GM06990 (cell line): ENCODE results near the gene GALNT14.

Experiments
- DNase-seq: peaks from one replicate; pipeline ENCODE4 v3.0.0-alpha.2; 2011; ENCODE audit not compliant: insufficient read length; ENCODE audit errors: extremely low read depth
- H3K27me3 ChIP-seq: replicated peaks from 2 replicates; pipeline ENCODE4 v1.6.0; 2011; ENCODE audit warnings: low read length; ENCODE audit not compliant: control insufficient read depth, insufficient read depth
- H3K36me3 ChIP-seq: 2 replicates; pipeline ENCODE4 v1.5.1; 2011; ENCODE audit warnings: low read length; ENCODE audit not compliant: control insufficient read depth, insufficient read depth
- H3K4me3 ChIP-seq: replicated peaks from 2 replicates; pipeline ENCODE4 v1.5.1; 2011; ENCODE audit warnings: low read depth, mild to moderate bottlenecking, control low read depth, low read length
- TF ChIP-seq, protein P1 (sequence below): IDR thresholded peaks from 2 replicates; pipeline ENCODE4 v1.5.1; 2011; ENCODE audit warnings: low read length, control low read depth, mild to moderate bottlenecking, inconsistent platforms; ENCODE audit not compliant: insufficient read depth, poor library complexity, severe bottlenecking

GALNT14 gene

DNA sequence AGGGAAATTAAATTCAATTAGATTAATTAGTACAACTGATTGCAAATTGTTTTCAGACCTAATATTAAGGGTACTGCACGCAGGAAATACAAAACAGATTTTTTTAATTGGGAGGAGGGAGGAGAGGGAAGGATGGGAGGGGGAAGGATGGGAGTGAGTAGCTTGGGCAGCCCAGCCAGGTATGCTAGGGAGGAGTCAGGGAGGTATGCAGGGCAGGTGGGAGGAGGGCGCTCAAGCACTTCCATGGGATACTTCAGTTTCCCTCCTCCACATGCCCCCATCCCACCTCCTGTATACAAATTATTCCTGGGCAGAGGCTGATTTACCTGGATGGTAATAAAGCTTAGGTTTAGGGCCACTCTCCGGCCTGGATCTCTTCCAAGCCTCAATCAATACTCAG lies 254.4 kb downstream of the GALNT14 start:
- TF ChIP-seq, protein P1, sequence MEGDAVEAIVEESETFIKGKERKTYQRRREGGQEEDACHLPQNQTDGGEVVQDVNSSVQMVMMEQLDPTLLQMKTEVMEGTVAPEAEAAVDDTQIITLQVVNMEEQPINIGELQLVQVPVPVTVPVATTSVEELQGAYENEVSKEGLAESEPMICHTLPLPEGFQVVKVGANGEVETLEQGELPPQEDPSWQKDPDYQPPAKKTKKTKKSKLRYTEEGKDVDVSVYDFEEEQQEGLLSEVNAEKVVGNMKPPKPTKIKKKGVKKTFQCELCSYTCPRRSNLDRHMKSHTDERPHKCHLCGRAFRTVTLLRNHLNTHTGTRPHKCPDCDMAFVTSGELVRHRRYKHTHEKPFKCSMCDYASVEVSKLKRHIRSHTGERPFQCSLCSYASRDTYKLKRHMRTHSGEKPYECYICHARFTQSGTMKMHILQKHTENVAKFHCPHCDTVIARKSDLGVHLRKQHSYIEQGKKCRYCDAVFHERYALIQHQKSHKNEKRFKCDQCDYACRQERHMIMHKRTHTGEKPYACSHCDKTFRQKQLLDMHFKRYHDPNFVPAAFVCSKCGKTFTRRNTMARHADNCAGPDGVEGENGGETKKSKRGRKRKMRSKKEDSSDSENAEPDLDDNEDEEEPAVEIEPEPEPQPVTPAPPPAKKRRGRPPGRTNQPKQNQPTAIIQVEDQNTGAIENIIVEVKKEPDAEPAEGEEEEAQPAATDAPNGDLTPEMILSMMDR = no peak
- no peak for DNase-seq
- no peaks in the 10 kb centered on the region for H3K36me3 ChIP-seq
- no peaks in the 10 kb centered on the region for H3K27me3 ChIP-seq
- H3K4me3 ChIP-seq = no peak overlapping the region

DNA sequence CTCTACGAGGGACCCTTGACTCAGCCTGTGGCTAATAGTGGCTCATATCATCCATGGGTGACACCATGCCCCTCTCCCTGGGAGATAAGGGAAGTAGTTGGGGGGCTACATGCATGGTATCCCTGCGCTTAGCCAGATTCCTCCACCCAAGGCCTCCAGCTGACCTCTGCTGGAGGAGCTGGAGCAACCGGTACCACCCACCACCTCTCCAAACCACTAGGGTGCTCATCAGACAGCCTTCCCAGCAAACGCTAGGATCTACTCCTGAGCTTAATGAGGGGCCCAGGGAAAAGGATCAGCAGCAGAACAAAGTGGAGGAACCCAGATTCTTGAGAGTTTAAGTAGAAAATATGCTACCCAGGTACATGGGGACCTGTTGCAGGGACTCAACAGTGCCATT lies 255.1 kb downstream of the GALNT14 start:
- Histone ChIP-seq H3K36me3 (no peaks in the 10 kb centered on the region), H3K4me3 (no peak overlapping the region), H3K27me3 (no peaks in the 10 kb centered on the region)
- TF ChIP-seq, protein P1 = peak; percentile 13
- DNase-seq = no peak

DNA sequence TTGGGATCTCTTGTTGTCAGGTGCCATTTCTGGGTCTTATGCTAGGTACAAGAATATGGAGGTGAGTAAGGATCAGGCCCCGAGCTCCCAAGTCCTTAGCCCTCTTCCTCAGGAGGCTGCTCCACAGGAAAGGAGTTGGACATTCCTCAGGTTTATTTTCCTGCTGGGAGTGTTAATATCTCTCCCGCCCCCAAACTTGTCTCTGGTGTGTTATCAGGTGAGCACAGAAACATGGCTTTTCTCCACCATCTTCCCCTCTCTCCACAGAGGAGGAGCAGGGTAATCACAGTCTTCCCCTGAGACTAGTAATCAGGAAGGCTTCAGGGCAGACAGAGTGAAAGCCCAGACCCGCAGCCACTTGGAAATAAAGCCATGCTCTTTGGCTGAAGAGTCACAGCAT lies 257.7 kb downstream of the GALNT14 start:
- H3K36me3 ChIP-seq = no peaks in the 10 kb centered on the region
- no peaks in the 10 kb centered on the region for H3K27me3 ChIP-seq
- TF ChIP-seq, protein P1 = no peak
- DNase-seq = no peak
- no peak overlapping the region for H3K4me3 ChIP-seq

DNA sequence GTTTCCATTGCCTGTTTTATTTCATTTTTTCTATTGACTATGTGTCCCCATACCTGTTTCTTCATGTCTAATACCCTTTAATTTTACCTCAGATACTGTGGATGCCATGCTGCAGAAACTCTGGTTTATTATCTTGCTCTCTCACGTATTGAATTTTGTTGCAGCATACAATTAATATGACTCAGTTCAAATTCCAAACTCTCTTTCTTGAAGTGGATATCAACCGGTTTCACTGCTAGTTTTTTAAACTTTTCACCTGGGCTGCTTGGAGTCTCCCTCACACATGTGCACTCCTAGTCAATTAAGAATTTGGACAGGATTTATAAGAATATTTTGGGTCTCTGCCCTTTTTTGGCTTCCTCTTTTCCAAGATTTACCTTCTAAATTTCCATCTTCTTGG lies 260.4 kb downstream of the GALNT14 start:
- no peak overlapping the region for H3K4me3 ChIP-seq
- no peaks in the 10 kb centered on the region; the same call in 1 of the 2 replicates for H3K27me3 ChIP-seq
- TF ChIP-seq, protein P1 = no peak
- H3K36me3 ChIP-seq = no peaks in the 10 kb centered on the region
- no peak for DNase-seq

DNA sequence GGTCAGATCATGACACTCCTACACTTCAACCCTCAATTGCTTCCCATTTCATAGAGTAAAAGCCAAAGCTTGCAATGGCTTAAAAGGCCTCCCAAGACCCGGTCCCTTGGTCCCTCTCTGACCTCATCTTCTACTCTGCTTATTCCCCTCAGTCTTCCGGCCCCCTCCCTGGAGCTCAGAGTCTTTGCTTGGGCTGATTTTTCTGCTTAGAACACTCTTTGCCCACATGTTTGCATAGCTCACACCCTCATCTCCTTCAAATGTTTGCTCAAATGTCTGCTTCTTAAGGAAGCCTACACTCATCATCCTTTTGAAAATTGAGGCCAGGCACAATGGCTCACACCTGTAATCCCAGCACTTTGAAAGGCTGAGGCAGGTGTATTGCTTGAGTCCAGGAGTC lies 265.4 kb downstream of the GALNT14 start:
- DNase-seq = no peak
- no peaks in the 10 kb centered on the region for H3K36me3 ChIP-seq
- no peaks in the 10 kb centered on the region; the same call in 1 of the 2 replicates for H3K27me3 ChIP-seq
- H3K4me3 ChIP-seq = no peak overlapping the region
- TF ChIP-seq, protein P1 = no peak
